Measurements from ENCODE around the gene OPALIN. TPM values are rescaled to one million over a fixed set of nuclear protein-coding genes. Genes with fewer than 3 reads are reported as not detected.

OPALIN gene
- total and polyA plus RNA-seq, 5 donors = not detected

DNA sequence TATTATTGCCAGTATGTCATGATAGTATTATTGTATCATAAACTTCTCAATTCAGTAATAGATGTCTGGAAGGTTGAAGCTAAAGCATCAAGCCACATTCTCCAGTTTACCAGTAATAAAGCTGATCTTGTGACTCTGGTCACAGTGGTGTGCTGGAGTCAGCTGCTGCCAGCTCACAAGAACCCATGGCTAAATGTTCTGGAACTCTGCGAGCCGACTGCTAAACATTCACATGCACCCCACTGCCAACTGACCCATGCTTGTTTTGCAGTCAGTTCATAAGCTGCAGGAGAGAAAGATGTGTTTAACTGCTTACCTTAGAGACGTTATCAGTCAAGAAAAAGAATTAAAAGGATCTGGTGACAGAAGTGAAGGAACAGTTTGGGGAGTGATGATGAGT is 60.4 kb downstream of the OPALIN start:
- intact Hi-C loops (cut with DNase I) = loop anchor here in 3 of 4 donors (10.0 kb wide), 2 partner anchors 64 to 284 kb away; no protein-coding TSS in a partner anchor
- Histone ChIP-seq H3K4me1 (ENCODE audit: control insufficient read depth, insufficient read depth, low read length) (no peaks in the 10 kb centered on the region), H3K9me3 (ENCODE audit: control insufficient read depth, low read length) (no peaks in the 10 kb centered on the region), H3K27me3 (ENCODE audit: control insufficient read depth, insufficient read depth) (no peaks in the 10 kb centered on the region), H3K4me3 (ENCODE audit: low read length) (no peak overlapping the region), H3K27ac (ENCODE audit: low read length) (no peak overlapping the region)
- WGBS = 81% methylated on average over 3 of the region's 3 CpGs
- DNase-seq = no peak
- no peak for ATAC-seq

DNA sequence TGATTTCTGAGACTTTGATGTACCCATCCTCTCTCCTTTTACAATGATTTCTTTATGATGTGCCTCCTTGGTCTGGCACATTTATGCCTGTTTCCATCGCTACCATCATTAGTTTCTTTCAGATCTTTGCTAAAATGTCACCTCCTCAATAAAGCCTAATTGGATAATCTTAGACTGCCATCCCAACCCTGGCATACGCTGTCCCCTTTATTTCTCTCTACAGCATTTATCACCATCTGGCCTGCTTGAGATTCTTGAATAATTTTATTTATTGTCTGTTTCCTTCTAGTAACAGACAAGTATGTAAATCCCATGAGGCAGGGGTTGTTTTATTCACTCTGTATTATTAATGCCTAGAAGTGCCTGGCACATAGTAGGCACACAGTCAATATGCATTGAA is 61.3 kb downstream of the OPALIN start:
- no peaks in the 10 kb centered on the region for H3K4me1 ChIP-seq (ENCODE audit: control insufficient read depth, insufficient read depth, low read length)
- 88% methylated on average over 2 of the region's 2 CpGs for WGBS
- DNase-seq (no peak), ATAC-seq (no peak)
- H3K4me3 ChIP-seq (ENCODE audit: low read length) = no peak overlapping the region
- no peaks in the 10 kb centered on the region for H3K27me3 ChIP-seq (ENCODE audit: control insufficient read depth, insufficient read depth)
- intact Hi-C loops (cut with DNase I) = loop anchor here in 3 of 4 donors (10.0 kb wide), 2 partner anchors 63 to 283 kb away; no protein-coding TSS in a partner anchor
- H3K9me3 ChIP-seq (ENCODE audit: control insufficient read depth, low read length) = no peaks in the 10 kb centered on the region
- no peak overlapping the region for H3K27ac ChIP-seq (ENCODE audit: low read length)

DNA sequence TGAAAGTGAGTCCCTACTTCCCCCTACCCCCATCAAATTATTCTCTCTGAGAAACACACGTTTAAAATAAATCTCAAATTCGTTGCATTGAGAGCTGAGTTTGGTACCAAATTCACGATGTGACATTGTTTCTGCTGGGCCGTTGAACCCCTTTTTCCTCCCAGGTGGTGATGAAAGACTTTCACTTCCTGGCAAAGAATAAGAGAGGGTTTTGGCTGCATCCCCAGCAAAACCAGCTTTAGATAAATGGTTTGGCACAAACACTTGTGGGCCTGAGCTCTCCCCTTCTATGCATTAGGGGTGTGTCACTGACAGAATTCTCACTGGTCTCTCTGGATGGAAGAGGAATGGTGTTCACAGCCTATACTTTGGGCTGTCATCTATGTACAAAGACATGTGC is 63.3 kb downstream of the OPALIN start:
- no peak overlapping the region for H3K4me3 ChIP-seq (ENCODE audit: low read length)
- H3K27ac ChIP-seq (ENCODE audit: low read length) = no peak overlapping the region
- ATAC-seq (no peak), DNase-seq (no peak)
- WGBS = 45% methylated on average over 4 of the region's 4 CpGs
- no peaks in the 10 kb centered on the region for H3K27me3 ChIP-seq (ENCODE audit: control insufficient read depth, insufficient read depth)
- no peaks in the 10 kb centered on the region for H3K9me3 ChIP-seq (ENCODE audit: control insufficient read depth, low read length)
- no peaks in the 10 kb centered on the region for H3K4me1 ChIP-seq (ENCODE audit: control insufficient read depth, insufficient read depth, low read length)
- intact Hi-C loops (cut with DNase I) = loop anchor here in 3 of 4 donors (10.0 kb wide), 2 partner anchors 61 to 281 kb away; no protein-coding TSS in a partner anchor

Other genes with a start within 250 kb of the OPALIN start
- 10 to 100 TPM; 13.2 to 13.7 (median 13.3) TPM for gene ZNF518A, start 228.7 kb downstream of the OPALIN start, total RNA-seq
- gene ZNF518A, start 228.7 kb downstream of the OPALIN start, polyA plus RNA-seq = 2.7 TPM
- gene BLNK, start 87.4 kb downstream of the OPALIN start, total RNA-seq = 1 to 10 TPM; 1.4 to 2.1 (median 1.7) TPM
- 0.59 TPM for gene BLNK, start 87.4 kb downstream of the OPALIN start, polyA plus RNA-seq
- not detected for gene DNTT, start 54.6 kb downstream of the OPALIN start, total RNA-seq
- gene DNTT, start 54.6 kb downstream of the OPALIN start, polyA plus RNA-seq = not detected
- 1 to 10 TPM; 1.4 to 5.2 (median 2.6) TPM for gene TLL2, start 154.9 kb upstream of the OPALIN start, total RNA-seq
- 1.9 TPM for gene TLL2, start 154.9 kb upstream of the OPALIN start, polyA plus RNA-seq
- gene TM9SF3, start 228.0 kb upstream of the OPALIN start, total RNA-seq = 10 to 100 TPM; 69.6 to 93.4 (median 87.4) TPM
- gene TM9SF3, start 228.0 kb upstream of the OPALIN start, polyA plus RNA-seq = 24.4 TPM